Fibroblast of lung (primary cell): ENCODE measurements around the gene ANKFY1. TPM values are rescaled to one million over a fixed set of nuclear protein-coding genes. Genes with fewer than 3 reads are reported as not detected.

Experiments
- DNase-seq, 2 donors: peaks; one replicate each; pipeline versions ENCODE4 v3.0.0 to v3.0.0-alpha.2; 2010; ENCODE audit warnings: low read depth in 2 of 2
- H2AFZ ChIP-seq: 2 replicates; pipeline ENCODE4 v1.5.1; 2012; ENCODE audit warnings: low read length, control low read depth, inconsistent platforms
- H3K27ac ChIP-seq: 2 replicates; pipeline ENCODE4 v1.5.1; 2011; ENCODE audit warnings: low read length, control low read depth; ENCODE audit not compliant: insufficient read depth
- H3K27me3 ChIP-seq: 2 replicates; pipeline ENCODE4 v1.5.1; 2011; ENCODE audit warnings: mild to moderate bottlenecking, low read length; ENCODE audit not compliant: control insufficient read depth, insufficient read depth
- H3K36me3 ChIP-seq: 2 replicates; pipeline ENCODE4 v1.5.1; 2011; ENCODE audit warnings: low read length; ENCODE audit not compliant: control insufficient read depth, insufficient read depth
- H3K4me1 ChIP-seq: 2 replicates; pipeline ENCODE4 v1.5.1; 2011; ENCODE audit warnings: low read length; ENCODE audit not compliant: control insufficient read depth, insufficient read depth; ENCODE audit errors: extremely low read depth
- H3K4me2 ChIP-seq: 2 replicates; pipeline ENCODE4 v1.5.1; 2011; ENCODE audit warnings: low read length, control low read depth; ENCODE audit not compliant: insufficient read depth; ENCODE audit errors: extremely low read depth
- H3K4me3 ChIP-seq, 4 experiments: fragments of 200-600 bp in 1 of 4; sonication (generic) in 1 of 4; replicated peaks in 1 of 4; 2 replicates each; pipeline ENCODE4 v1.5.1; 2011 to 2016; ENCODE audit warnings: low read length in 4 of 4, low read depth in 3 of 4, mild to moderate bottlenecking in 3 of 4, control low read depth in 2 of 4, inconsistent platforms in 1 of 4, mixed read lengths in 1 of 4; ENCODE audit not compliant: insufficient read depth in 1 of 4; ENCODE audit errors: control extremely low read depth in 1 of 4
- H3K79me2 ChIP-seq: 2 replicates; pipeline ENCODE4 v1.5.1; 2012; ENCODE audit warnings: mild to moderate bottlenecking, low read length, inconsistent platforms; ENCODE audit not compliant: control insufficient read depth, insufficient read depth
- H3K9ac ChIP-seq: 2 replicates; pipeline ENCODE4 v1.5.1; 2011; ENCODE audit warnings: mild to moderate bottlenecking, low read length, control low read depth; ENCODE audit not compliant: insufficient read depth
- H3K9me3 ChIP-seq: 2 replicates; pipeline ENCODE4 v1.5.1; 2012; ENCODE audit warnings: low read depth, low read length; ENCODE audit not compliant: control insufficient read depth, insufficient read depth
- H4K20me1 ChIP-seq: 2 replicates; pipeline ENCODE4 v1.5.1; 2011; ENCODE audit warnings: low read length; ENCODE audit not compliant: control insufficient read depth, insufficient read depth; ENCODE audit errors: extremely low read depth
- CTCF ChIP-seq, 2 donors: IDR thresholded peaks in 1 of 2; conservative IDR thresholded peaks in 1 of 2; 1 replicate in 1 of 2; 2 replicates in 1 of 2; pipeline ENCODE4 v1.5.1; 2011 to 2012; ENCODE audit warnings: low read length in 2 of 2, control low read depth in 1 of 2, inconsistent platforms in 1 of 2, low read depth in 1 of 2, mild to moderate bottlenecking in 1 of 2
- EZH2 ChIP-seq: IDR thresholded peaks from 2 replicates; pipeline ENCODE4 v1.5.1; 2012; ENCODE audit warnings: low read length, control low read depth, mild to moderate bottlenecking; ENCODE audit errors: missing control alignments
- polyA plus RNA-seq, 2 donors: library from polyadenylated mRNA; depleted of rRNA in 1 of 2; stranded (reverse) in 1 of 2; unstranded in 1 of 2; fragments of >200 nt; gene quantifications; 2 replicates each; pipeline ENCODE4 v1.2.1, GENCODE V29; 2011 to 2012; ENCODE audit warnings: missing spikeins in 1 of 2
- total RNA-seq: library from RNA; depleted of rRNA; stranded (reverse); fragments of >200 nt; gene quantifications from 2 replicates; pipeline ENCODE4 v1.2.1, GENCODE V29; 2014

Gene ANKFY1
- total and polyA plus RNA-seq, 2 donors (not counting 1 experiment from before 2014, with no cell fraction given): 26.1 to 34.0 TPM

GRCh38 chr17:4266550-4266949, 2.8 kb upstream of the ANKFY1 start:
- DNase-seq: no peak
- no peak overlapping the region for H3K9ac ChIP-seq
- H3K27me3 ChIP-seq: no peaks in the 10 kb centered on the region
- no peak overlapping the region for H3K27ac ChIP-seq
- H4K20me1 ChIP-seq: no peaks in the 10 kb centered on the region
- no peaks in the 10 kb centered on the region for H3K4me1 ChIP-seq
- TF ChIP-seq CTCF (conservative IDR thresholded peaks at IDR 0.05 in 1 of 2, IDR thresholded peaks at IDR 0.05 in 1 of 2; ENCODE audit: low read depth in 1 of 2, low read length in 2 of 2) (no peak), EZH2 (no peak)
- H3K9me3 ChIP-seq: no peaks in the 10 kb centered on the region
- no peak overlapping the region for H3K4me2 ChIP-seq
- no peaks in the 10 kb centered on the region for H3K36me3 ChIP-seq
- H3K4me3 ChIP-seq: no peak overlapping the region
- H2AFZ ChIP-seq: no peak overlapping the region
- peaks cover 22% of the 10 kb centered on the region for H3K79me2 ChIP-seq

- Histone ChIP-seq H3K79me2 (peaks cover 55% of the 10 kb centered on the region), H3K9me3 (no peaks in the 10 kb centered on the region), H3K27me3 (no peaks in the 10 kb centered on the region), H3K27ac (peak overlapping the region; percentile 89), H3K4me1 (no peaks in the 10 kb centered on the region), H3K36me3 (no peaks in the 10 kb centered on the region), H4K20me1 (no peaks in the 10 kb centered on the region), H3K4me3 (peak overlapping the region; percentile 63 to 95 (median 76)), H3K9ac (peak overlapping the region; percentile 96), H2AFZ (no peak overlapping the region), H3K4me2 (peak overlapping the region; percentile 90)
- no peak for DNase-seq
- TF ChIP-seq CTCF (conservative IDR thresholded peaks at IDR 0.05 in 1 of 2, IDR thresholded peaks at IDR 0.05 in 1 of 2; ENCODE audit: low read depth in 1 of 2, low read length in 2 of 2) (no peak), EZH2 (no peak)
These were observed 1.1 kb downstream of the ANKFY1 start for GRCh38 chr17:4262703-4263102.

- H4K20me1 ChIP-seq: no peaks in the 10 kb centered on the region
- H3K4me3 ChIP-seq: no peak overlapping the region
- no peak overlapping the region for H3K4me2 ChIP-seq
- H3K79me2 ChIP-seq: peaks cover 67% of the 10 kb centered on the region
- H3K27ac ChIP-seq: no peak overlapping the region
- TF ChIP-seq EZH2 (no peak), CTCF (conservative IDR thresholded peaks at IDR 0.05 in 1 of 2, IDR thresholded peaks at IDR 0.05 in 1 of 2; ENCODE audit: low read depth in 1 of 2, low read length in 2 of 2) (no peak)
- H3K4me1 ChIP-seq: no peaks in the 10 kb centered on the region
- no peaks in the 10 kb centered on the region for H3K27me3 ChIP-seq
- H3K36me3 ChIP-seq: no peaks in the 10 kb centered on the region
- no peak overlapping the region for H2AFZ ChIP-seq
- no peak for DNase-seq
- H3K9me3 ChIP-seq: no peaks in the 10 kb centered on the region
- no peak overlapping the region for H3K9ac ChIP-seq
These were observed 2.3 kb downstream of the ANKFY1 start for GRCh38 chr17:4261452-4261851.
